HTERT RPE-1 (cell line): Measurements from ENCODE around the gene RNASEH1.
"Not testable (repeated sequence)": the region's sequence is repeated elsewhere in the genome, so short reads cannot be mapped to it uniquely, and the experiment has no call there.

ENCODE experiments used
- in situ Hi-C: fragments of 300-500 bp; cut with MboI; formaldehyde crosslinking; loops from 4 replicates; pipeline ENCODE4 v1.14.3; 2020; ENCODE audit warnings: low sequenced_read_pairs

Gene RNASEH1

GRCh38 chr2:3594493-3595281, 36.6 kb upstream of the RNASEH1 start, which contains the start of gene COLEC11:
Gene COLEC11 (plus strand): TSS chr2:3595112. CDS start chr2:3604341, 9,229 bp downstream.
- in situ Hi-C loops: no loop called here

- in situ Hi-C loops: no loop called here
These were observed 31.0 kb upstream of the RNASEH1 start for GRCh38 chr2:3589086-3589485.

GRCh38 chr2:3588084-3588483, 30.0 kb upstream of the RNASEH1 start:
- in situ Hi-C loops: no loop called here

GRCh38 chr2:3587432-3587831, 29.3 kb upstream of the RNASEH1 start:
- in situ Hi-C loops: no loop called here

- in situ Hi-C loops: no loop called here
These were observed 28.9 kb upstream of the RNASEH1 start for GRCh38 chr2:3587021-3587420.

- in situ Hi-C loops: no loop called here
These were observed 28.1 kb upstream of the RNASEH1 start for GRCh38 chr2:3586220-3586619.

GRCh38 chr2:3585261-3586109, 27.4 kb upstream of the RNASEH1 start:
- in situ Hi-C loops: no loop called here

GRCh38 chr2:3584608-3585260, 26.6 kb upstream of the RNASEH1 start:
- in situ Hi-C loops: no loop called here

GRCh38 chr2:3584076-3584475, 25.9 kb upstream of the RNASEH1 start:
- in situ Hi-C loops: no loop called here

GRCh38 chr2:3581367-3582262, 23.5 kb upstream of the RNASEH1 start:
- in situ Hi-C loops: no loop called here

GRCh38 chr2:3580449-3580848, 22.3 kb upstream of the RNASEH1 start:
- in situ Hi-C loops: no loop called here

- in situ Hi-C loops: no loop called here
These were observed 20.9 kb upstream of the RNASEH1 start for GRCh38 chr2:3578987-3579386.

GRCh38 chr2:3576263-3576630, 18.1 kb upstream of the RNASEH1 start:
- in situ Hi-C loops: not testable (repeated sequence)

GRCh38 chr2:3575534-3576262, 17.6 kb upstream of the RNASEH1 start:
- in situ Hi-C loops: no loop called here

- in situ Hi-C loops: no loop called here
These were observed 16.0 kb upstream of the RNASEH1 start for GRCh38 chr2:3574155-3574554.

GRCh38 chr2:3572620-3573019, 14.5 kb upstream of the RNASEH1 start:
- in situ Hi-C loops: no loop called here

- in situ Hi-C loops: no loop called here
These were observed 13.2 kb upstream of the RNASEH1 start for GRCh38 chr2:3571284-3571683.

GRCh38 chr2:3569656-3570055, 11.5 kb upstream of the RNASEH1 start:
- in situ Hi-C loops: not testable (repeated sequence)

- in situ Hi-C loops: no loop called here
These were observed 8.7 kb upstream of the RNASEH1 start for GRCh38 chr2:3566806-3567205.

GRCh38 chr2:3565117-3565516, 7.0 kb upstream of the RNASEH1 start:
- in situ Hi-C loops: no loop called here
